ENCODE data around the gene TAC4.
"Not testable (repeated sequence)": the region's sequence is repeated elsewhere in the genome, so short reads cannot be mapped to it uniquely, and the experiment has no call there.

TAC4 gene

DNA sequence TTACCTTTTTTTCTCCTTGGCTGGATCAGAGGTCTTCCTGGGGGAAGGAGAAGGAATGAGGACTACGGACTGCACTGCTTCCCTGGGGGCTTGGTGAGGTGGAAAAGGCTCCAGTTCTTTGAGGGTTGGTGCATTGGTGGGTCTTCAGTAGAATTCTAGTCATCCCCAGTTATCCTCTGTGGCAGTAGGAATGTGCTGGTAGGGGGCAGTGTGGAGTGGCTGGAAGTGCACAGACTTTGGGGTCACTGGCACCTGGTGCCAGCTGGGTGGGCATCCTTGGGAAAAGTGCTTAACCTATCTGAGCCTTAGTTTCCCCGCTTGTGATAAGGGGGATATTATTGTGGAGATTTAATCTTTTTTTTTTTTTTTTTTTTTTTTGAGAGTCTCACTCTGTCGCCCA lies 6.3 kb downstream of the TAC4 start:
- no peak for DNase-seq

- no peak for DNase-seq
Observed at GRCh38 chr17:49839455-49839854, 8.4 kb downstream of the TAC4 start.

DNA sequence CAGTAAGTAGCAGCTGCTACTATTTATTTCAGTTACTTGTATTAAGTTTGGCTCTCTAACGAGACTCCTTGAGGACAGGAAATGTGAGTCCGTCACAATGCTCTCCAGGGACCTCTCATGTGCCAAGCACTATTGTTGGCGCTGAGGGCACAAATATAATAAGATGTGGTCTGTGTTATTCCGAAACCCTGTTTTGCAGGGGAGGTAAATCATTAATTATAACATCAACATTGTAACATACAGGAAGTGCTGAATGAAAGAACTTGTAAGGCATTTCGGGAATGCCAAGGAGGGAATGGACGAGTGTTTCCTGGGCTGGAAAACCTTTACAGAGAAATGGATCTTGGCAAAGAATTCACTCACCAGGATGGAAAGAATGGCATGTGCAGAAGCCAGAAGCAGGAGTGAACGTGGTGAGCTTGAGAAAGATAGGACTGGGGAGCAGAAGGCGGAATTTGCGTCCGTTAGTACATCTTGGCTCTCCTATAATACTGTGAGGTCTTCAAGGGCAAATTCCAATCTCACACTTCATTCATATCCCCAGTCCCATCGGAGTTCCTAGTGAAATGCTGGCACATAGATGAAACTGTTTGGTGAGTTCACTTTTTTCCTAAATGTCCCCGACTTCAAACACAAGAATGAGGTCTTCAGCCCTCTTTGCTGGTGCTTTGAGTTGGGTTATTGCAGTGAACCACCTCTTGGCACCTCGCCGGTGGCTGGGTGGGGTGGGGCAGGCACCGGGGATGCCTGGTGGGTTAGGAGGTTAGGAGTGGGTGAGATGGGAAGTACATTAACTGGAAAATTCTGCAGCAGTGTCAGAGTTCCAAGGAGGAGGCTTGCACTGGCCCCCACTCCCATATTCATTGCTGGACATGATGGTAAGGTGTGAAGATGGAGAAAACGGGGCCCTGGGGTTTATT lies 11.5 kb downstream of the TAC4 start:
- DNase-seq = no peak

GRCh38 chr17:49835472-49835871 lies 12.4 kb downstream of the TAC4 start:
- DNase-seq = no peak

- no peak for DNase-seq
Observed at GRCh38 chr17:49834118-49834743, 13.6 kb downstream of the TAC4 start.

GRCh38 chr17:49832840-49833599 lies 14.8 kb downstream of the TAC4 start:
- no peak for DNase-seq

DNA sequence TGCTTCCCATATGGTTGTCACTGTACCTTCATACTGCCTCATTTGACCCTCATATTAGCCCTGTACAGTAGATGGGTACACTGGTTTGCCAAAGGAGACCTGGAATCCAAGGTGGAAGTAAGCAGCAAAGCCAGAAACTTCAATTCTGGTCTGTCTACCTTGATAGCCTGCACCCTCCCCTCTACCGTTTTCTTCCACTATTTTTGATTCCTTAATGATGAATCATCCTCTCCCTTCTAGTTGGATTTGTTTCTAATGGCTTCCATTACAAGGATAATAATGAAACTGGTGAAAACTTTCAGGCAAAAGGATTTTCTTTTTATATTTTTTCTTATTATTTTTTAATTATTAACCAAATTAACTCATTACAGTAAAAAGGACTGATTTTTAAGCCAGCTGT lies 17.3 kb downstream of the TAC4 start:
- no peak for DNase-seq

DNA sequence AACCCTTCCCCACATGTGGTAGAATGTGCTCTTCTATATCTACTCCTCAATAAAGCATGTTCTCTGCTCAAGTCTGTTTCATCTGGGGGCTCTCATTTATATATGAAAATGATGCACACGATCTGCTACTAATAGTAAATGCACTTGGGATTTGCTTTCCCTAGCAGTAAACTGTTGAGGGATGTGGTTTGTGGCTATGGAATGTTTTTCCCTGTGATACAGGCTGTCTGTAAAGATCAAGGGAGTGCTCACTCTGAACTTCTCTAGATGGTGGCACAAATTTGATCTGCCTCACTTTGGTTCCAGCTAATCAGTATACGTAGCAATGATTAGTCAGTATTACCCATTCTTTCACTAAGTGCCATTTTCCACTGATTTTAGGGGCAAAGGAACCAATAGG lies 18.8 kb downstream of the TAC4 start:
- no peak for DNase-seq

DNA sequence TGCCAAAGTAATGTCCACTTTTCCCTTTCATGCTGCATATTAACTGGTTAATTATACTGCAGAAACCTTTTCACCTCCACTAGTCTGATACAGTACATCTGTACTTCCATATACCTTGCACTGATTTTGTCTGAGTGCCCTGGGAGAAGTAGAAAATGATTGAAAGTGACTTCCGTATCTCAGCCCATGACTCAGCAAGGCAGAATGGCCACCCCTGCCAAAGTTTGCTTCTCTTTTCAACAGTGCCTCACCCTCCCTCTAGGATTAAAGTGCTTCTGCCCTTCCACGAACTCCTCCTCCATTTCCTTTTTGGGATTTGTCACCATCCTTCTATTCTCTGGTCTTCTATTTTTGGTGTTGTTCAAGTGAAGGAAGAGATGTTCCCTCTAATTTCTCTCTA lies 19.5 kb downstream of the TAC4 start:
- DNase-seq = not testable (repeated sequence)

GRCh38 chr17:49825645-49826044 lies 22.2 kb downstream of the TAC4 start:
- no peak for DNase-seq

DNA sequence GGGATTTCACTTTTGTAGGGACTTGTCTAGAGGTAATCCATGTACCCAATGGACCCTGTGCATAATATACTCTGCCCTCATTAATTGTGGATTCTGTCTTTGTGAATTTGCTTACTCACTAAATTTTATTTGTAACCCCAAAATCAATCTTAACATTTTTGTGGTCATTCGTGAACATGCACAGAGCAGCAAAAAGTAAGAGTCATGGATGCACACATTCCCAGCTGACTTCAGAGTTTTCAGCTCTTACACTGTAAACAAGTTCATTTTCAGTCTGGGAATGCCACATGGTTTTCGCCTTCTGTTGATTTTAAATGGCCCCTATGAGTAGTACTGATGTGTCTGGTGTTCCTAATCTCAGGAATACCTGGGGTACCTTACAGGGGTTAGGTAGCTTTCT lies 24.3 kb downstream of the TAC4 start:
- DNase-seq = no peak

GRCh38 chr17:49822829-49823228 lies 25.0 kb downstream of the TAC4 start:
- DNase-seq = no peak

DNA sequence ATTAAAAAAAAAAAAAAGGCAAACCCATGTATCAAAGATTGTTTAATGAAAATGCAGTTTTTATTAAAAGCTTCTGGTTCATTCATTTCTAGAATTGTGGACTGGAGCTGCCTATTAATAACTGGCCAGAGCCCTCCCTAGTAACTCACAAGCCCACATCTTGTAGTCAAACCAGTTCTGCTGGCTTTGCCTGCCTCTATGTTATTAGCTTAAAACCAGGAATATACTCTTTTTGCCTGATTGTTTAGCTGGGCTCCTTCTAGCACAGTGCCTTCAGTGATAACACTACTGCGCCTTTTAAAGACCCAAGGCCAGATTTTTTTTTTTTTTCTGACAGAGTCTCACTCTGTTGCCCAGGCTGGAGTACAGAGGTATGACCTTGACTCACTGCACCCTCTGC lies 26.0 kb downstream of the TAC4 start:
- DNase-seq = no peak

GRCh38 chr17:49821466-49821865 lies 26.4 kb downstream of the TAC4 start:
- no peak for DNase-seq

- no peak for DNase-seq
Observed at GRCh38 chr17:49820773-49821172, 27.1 kb downstream of the TAC4 start.

- no peak for DNase-seq
Observed at GRCh38 chr17:49819651-49820050, 28.2 kb downstream of the TAC4 start.

- no peak for DNase-seq
Observed at GRCh38 chr17:49819138-49819537, 28.7 kb downstream of the TAC4 start.

GRCh38 chr17:49817993-49818392 lies 29.9 kb downstream of the TAC4 start:
- DNase-seq = no peak

GRCh38 chr17:49815761-49816281 lies 32.0 kb downstream of the TAC4 start:
- no peak for DNase-seq

DNA sequence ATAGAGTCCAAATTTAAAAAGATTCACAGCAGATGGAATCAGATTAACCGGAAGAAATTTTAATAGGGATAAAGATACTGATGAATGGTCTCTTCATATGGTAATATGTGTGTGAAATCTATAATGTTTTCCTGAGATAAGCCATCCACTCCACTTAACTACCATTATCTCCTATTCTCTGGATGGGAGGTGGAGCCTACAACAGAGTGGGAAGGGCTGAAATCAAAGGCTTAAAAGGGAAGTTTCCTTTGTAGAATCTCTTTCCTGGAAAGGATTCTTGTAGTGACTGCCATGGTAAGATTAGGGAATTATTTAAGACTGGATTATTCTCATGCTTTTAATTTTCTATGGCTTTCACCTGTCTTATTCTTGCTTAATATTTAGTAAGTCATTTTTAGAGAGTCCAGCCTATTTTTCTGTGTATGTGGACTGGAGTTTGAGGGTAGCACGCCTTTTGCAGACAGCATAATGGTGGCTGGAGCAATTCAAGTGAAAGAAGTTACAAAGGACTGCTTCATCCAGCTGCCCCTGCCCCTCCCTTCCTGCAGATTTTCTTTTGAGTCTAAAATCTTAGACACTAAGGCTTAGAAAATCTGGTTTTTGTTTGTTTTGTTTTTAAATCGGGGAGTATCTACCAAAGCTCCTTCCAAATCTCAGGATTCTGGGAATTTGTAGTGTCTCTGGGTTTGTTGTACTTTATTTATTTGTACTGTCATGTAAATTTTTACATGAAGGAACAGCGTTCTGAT lies 32.9 kb downstream of the TAC4 start:
- no peak for DNase-seq

DNA sequence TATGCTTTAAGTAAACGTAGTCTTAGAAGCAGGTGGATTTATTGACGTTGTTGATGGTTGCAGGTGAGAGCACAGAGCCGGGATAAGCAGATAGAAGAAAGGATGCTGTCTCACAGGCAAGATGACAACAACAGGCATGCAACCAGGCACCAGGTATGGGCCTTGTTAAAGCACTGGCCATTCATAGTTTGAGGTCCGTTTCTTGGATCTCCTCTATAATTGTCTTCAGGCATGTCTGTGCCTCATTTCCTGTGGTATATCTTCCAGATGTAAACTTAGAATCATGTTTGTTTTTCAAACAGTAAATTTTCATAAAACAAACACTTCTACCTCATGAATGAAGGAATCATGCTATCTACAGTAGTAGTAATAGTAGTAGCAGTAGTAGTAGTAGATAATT lies 38.8 kb downstream of the TAC4 start:
- DNase-seq = no peak

DNA sequence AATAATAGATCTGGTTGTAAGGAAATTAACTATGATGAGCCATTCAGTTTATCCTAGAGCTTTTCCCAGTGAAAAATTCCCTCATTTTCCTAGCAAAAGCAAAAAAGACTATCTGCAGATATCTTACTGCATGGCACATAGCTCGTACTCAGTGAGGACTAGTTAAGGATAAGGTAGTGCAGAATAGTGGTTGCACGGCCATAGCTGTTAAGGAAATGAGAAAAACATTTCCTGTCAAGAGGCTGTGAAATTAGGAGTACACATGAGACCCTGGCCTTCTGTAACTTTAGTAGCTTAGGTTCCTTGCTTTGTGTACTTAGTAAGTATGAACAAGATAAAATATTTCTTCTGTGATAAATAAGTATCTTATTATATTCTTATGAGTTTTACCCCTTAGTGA lies 49.1 kb downstream of the TAC4 start:
- DNase-seq = no peak

- DNase-seq = no peak
Observed at GRCh38 chr17:49798182-49798581, 49.7 kb downstream of the TAC4 start.
